GM23338 (cell line): ENCODE data around the gene SRGAP1. TPM values are rescaled to one million over a fixed set of nuclear protein-coding genes. Genes with fewer than 3 reads are reported as not detected.

ENCODE experiments used
- ATAC-seq: fragments of 200-7000 bp; cut with Tn5 transposase; 3 replicates; pipeline ENCODE4 v1.9.1; 2020
- DNase-seq: peaks from one replicate; pipeline ENCODE4 v3.0.0-alpha.2; 2015; ENCODE audit warnings: low spot score
- H2AFZ ChIP-seq: fragments of 200-600 bp; sonication (generic); 2 replicates; pipeline ENCODE4 v1.8.0; 2016; ENCODE audit warnings: antibody characterized with exemption, mild to moderate bottlenecking, moderate library complexity
- H3F3A ChIP-seq: fragments of 200-600 bp; sonication (generic); replicated peaks from 2 replicates; pipeline ENCODE4 v1.8.0; 2017; ENCODE audit warnings: antibody characterized with exemption, mixed run types, low read depth
- H3K27ac ChIP-seq: fragments of 200-600 bp; sonication (generic); 2 replicates; pipeline ENCODE4 v1.6.1; 2016; ENCODE audit warnings: low read depth
- H3K27me3 ChIP-seq: fragments of 200-600 bp; sonication (generic); 2 replicates; pipeline ENCODE4 v1.8.0; 2016; ENCODE audit warnings: mild to moderate bottlenecking, mixed run types, moderate library complexity; ENCODE audit not compliant: insufficient read depth
- H3K36me3 ChIP-seq: fragments of 200-600 bp; sonication (generic); 2 replicates; pipeline ENCODE4 v1.8.0; 2016; ENCODE audit warnings: mild to moderate bottlenecking; ENCODE audit not compliant: insufficient read depth
- H3K4me1 ChIP-seq: fragments of 200-600 bp; sonication (generic); 2 replicates; pipeline ENCODE4 v1.8.0; 2016; ENCODE audit warnings: mild to moderate bottlenecking, moderate library complexity; ENCODE audit not compliant: insufficient read depth
- H3K4me2 ChIP-seq: fragments of 200-600 bp; sonication (generic); 2 replicates; pipeline ENCODE4 v1.7.1; 2017; ENCODE audit warnings: mixed run types
- H3K4me3 ChIP-seq: fragments of 200-600 bp; sonication (generic); 2 replicates; pipeline ENCODE4 v1.6.1; 2016; ENCODE audit warnings: mixed run types
- H3K79me2 ChIP-seq: fragments of 200-600 bp; sonication (generic); replicated peaks from 2 replicates; pipeline ENCODE4 v1.8.0; 2017; ENCODE audit warnings: mild to moderate bottlenecking; ENCODE audit not compliant: insufficient read depth
- H3K9me2 ChIP-seq: fragments of 200-600 bp; sonication (generic); 2 replicates; pipeline ENCODE4 v1.8.0; 2017; ENCODE audit not compliant: insufficient read depth
- H4K20me1 ChIP-seq: fragments of 200-600 bp; sonication (generic); replicated peaks from 2 replicates; pipeline ENCODE4 v1.8.0; 2017; ENCODE audit warnings: mild to moderate bottlenecking; ENCODE audit not compliant: insufficient read depth
- H3K27ac Mint-ChIP-seq: 2 replicates; pipeline ENCODE4 v1.8.0; 2020; ENCODE audit warnings: inconsistent platforms, mild to moderate bottlenecking, moderate library complexity, mixed read lengths
- H3K27me3 Mint-ChIP-seq: 3 replicates; pipeline ENCODE4 v1.8.0; 2022; ENCODE audit warnings: low read depth, mild to moderate bottlenecking, moderate library complexity, mixed read lengths, inconsistent platforms; ENCODE audit not compliant: insufficient read depth, poor library complexity
- H3K36me3 Mint-ChIP-seq: 3 replicates; pipeline ENCODE4 v1.8.0; 2021; ENCODE audit warnings: low read depth, mild to moderate bottlenecking, inconsistent platforms, moderate library complexity, mixed read lengths
- H3K4me1 Mint-ChIP-seq: 3 replicates; pipeline ENCODE4 v1.8.0; 2020; ENCODE audit warnings: mild to moderate bottlenecking, inconsistent platforms, mixed read lengths
- H3K4me3 Mint-ChIP-seq: 3 replicates; pipeline ENCODE4 v1.8.0; 2021; ENCODE audit warnings: moderate library complexity, mild to moderate bottlenecking, inconsistent platforms, mixed read lengths
- H3K9me3 Mint-ChIP-seq: 3 replicates; pipeline ENCODE4 v1.8.0; 2020; ENCODE audit warnings: moderate library complexity, mild to moderate bottlenecking, inconsistent platforms, mixed read lengths
- CREB1 ChIP-seq: fragments of 250-450 bp; sonication (Bioruptor Pico); IDR thresholded peaks from 2 replicates; pipeline ENCODE4 v1.5.0; 2020; ENCODE audit warnings: low read depth, mild to moderate bottlenecking, moderate library complexity
- CTCF ChIP-seq, 2 experiments: fragments of 200-600 bp in 1 of 2; sonication (generic) in 1 of 2; conservative IDR thresholded peaks; 2 replicates each; pipeline versions ENCODE4 v1.5.1 to v1.6.1; 2016 to 2017; ENCODE audit warnings: antibody characterized with exemption in 2 of 2, low read depth in 2 of 2, mild to moderate bottlenecking in 2 of 2, moderate library complexity in 1 of 2
- ETS1 ChIP-seq: IDR thresholded peaks from 2 replicates; pipeline ENCODE4 v1.6.1; 2016; ENCODE audit warnings: antibody characterized with exemption
- EZH2phosphoT487 ChIP-seq: fragments of 200-600 bp; sonication (generic); IDR thresholded peaks from one replicate; pipeline ENCODE4 v1.8.1; 2018; ENCODE audit warnings: antibody characterized with exemption; ENCODE audit not compliant: unreplicated experiment
- JUNB ChIP-seq: IDR thresholded peaks from one replicate; pipeline ENCODE4 v1.6.1; 2016; ENCODE audit warnings: antibody characterized with exemption; ENCODE audit not compliant: unreplicated experiment
- NANOG ChIP-seq: IDR thresholded peaks from 2 replicates; pipeline ENCODE4 v1.6.1; 2016; ENCODE audit warnings: antibody characterized with exemption, borderline replicate concordance
- REST ChIP-seq: IDR thresholded peaks from one replicate; pipeline ENCODE4 v1.6.1; 2018; ENCODE audit warnings: antibody characterized with exemption; ENCODE audit not compliant: unreplicated experiment
- STAT1 ChIP-seq: IDR thresholded peaks from one replicate; pipeline ENCODE4 v1.6.1; 2016; ENCODE audit warnings: antibody characterized with exemption; ENCODE audit not compliant: unreplicated experiment
- ZNF114 ChIP-seq: fragments of 250-450 bp; sonication (Bioruptor Pico); IDR thresholded peaks from 2 replicates; pipeline ENCODE4 v1.5.0; 2020; ENCODE audit warnings: mild to moderate bottlenecking, moderate library complexity
- ZNF331 ChIP-seq: fragments of 250-450 bp; sonication (Bioruptor Pico); IDR thresholded peaks from 2 replicates; pipeline ENCODE4 v1.5.0; 2020; ENCODE audit warnings: low read depth, mild to moderate bottlenecking, moderate library complexity
- polyA plus RNA-seq: library from polyadenylated mRNA; unstranded; fragments of >200 nt; fragmentation: Nextera tagmentation; extraction: Ambion mirVana; gene quantifications from 2 replicates; pipeline ENCODE4 v1.2.1, GENCODE V29; 2016
- total RNA-seq: library from RNA; depleted of rRNA; stranded (reverse); fragments of >200 nt; shearing (Covaris generic); gene quantifications from 2 replicates; pipeline ENCODE4 v1.2.3, GENCODE V29; 2014

The SRGAP1 gene
- total and polyA plus RNA-seq, 2 experiments from 2014 or later, result 6.1 to 8.1 TPM

DNA sequence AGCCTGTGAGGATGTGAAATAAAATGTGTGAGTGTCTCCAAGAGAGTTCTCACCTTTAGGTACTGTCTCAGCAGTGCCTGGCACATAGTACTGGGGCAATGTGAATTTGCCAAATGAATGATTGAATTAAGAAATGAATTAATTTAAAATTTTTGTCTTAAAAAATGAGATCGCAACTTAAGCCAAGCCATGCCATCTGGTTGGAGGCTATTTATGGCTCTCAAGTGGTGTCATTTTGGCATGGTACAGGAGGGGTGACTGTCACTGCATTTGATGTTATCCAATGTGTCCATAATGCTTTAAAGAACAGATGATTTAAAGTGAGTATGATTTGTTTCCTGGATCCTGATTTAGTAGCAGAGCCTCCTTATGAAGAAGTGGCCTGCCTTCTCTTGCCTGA is 80.3 kb downstream of the SRGAP1 start:
- Histone ChIP-seq H3K79me2 (no peaks in the 10 kb centered on the region), H3F3A (no peaks in the 10 kb centered on the region), H3K4me1 (no peaks in the 10 kb centered on the region), H3K27me3 (no peaks in the 10 kb centered on the region), H4K20me1 (no peaks in the 10 kb centered on the region), H3K27ac (no peak overlapping the region), H3K9me2 (peaks cover 8% of the 10 kb centered on the region), H3K4me3 (no peak overlapping the region), H2AFZ (no peak overlapping the region), H3K4me2 (no peak overlapping the region), H3K36me3 (no peaks in the 10 kb centered on the region)
- H3K4me1 Mint-ChIP-seq, result peaks cover 5% of the 10 kb centered on the region; the same call in 2 of the 3 replicates
- H3K27me3 Mint-ChIP-seq, result peaks cover 4% of the 10 kb centered on the region
- no peak for ATAC-seq
- no peak overlapping the region for H3K27ac Mint-ChIP-seq
- H3K9me3 Mint-ChIP-seq, result 0 out of 3 replicates have a peak, but pooled peaks cover 3% of the 10 kb centered on the region
- no peak overlapping the region for H3K4me3 Mint-ChIP-seq
- H3K36me3 Mint-ChIP-seq, result no peaks in the 10 kb centered on the region
- no peak for TF ChIP-seq REST
- TF ChIP-seq ZNF114 (CRISPR knock-in tag), result no peak
- DNase-seq, result no peak

GRCh38 chr12:63927511-63927910 is 83.0 kb downstream of the SRGAP1 start:
- Histone ChIP-seq H3K79me2 (no peaks in the 10 kb centered on the region), H3K4me3 (no peak overlapping the region), H3K9me2 (no peaks in the 10 kb centered on the region), H2AFZ (no peak overlapping the region), H3K27ac (no peak overlapping the region), H3K4me1 (peaks cover 14% of the 10 kb centered on the region), H3K36me3 (no peaks in the 10 kb centered on the region), H4K20me1 (no peaks in the 10 kb centered on the region), H3K27me3 (no peaks in the 10 kb centered on the region), H3K4me2 (no peak overlapping the region), H3F3A (no peaks in the 10 kb centered on the region)
- no peaks in the 10 kb centered on the region for H3K27me3 Mint-ChIP-seq
- 0 out of 3 replicates have a peak, but pooled peaks cover 3% of the 10 kb centered on the region for H3K9me3 Mint-ChIP-seq
- DNase-seq (no peak), ATAC-seq (no peak)
- H3K4me3 Mint-ChIP-seq, result no peak overlapping the region
- no peak overlapping the region for H3K27ac Mint-ChIP-seq
- no peaks in the 10 kb centered on the region for H3K36me3 Mint-ChIP-seq
- H3K4me1 Mint-ChIP-seq, result peaks cover 20% of the 10 kb centered on the region
- TF ChIP-seq STAT1, result no peak
- TF ChIP-seq JUNB, result no peak
- no peak for TF ChIP-seq ZNF331 (CRISPR knock-in tag)
- TF ChIP-seq EZH2phosphoT487, result no peak
- no peak for TF ChIP-seq CREB1 (CRISPR knock-in tag)
- no peak for TF ChIP-seq ETS1
- no peak for TF ChIP-seq NANOG
- no peak for TF ChIP-seq CTCF (conservative IDR thresholded peaks at IDR 0.05; ENCODE audit: low read depth in 2 of 2)
